H1 (cell line): ENCODE data around the gene HDAC10. TPM values are rescaled to one million over a fixed set of nuclear protein-coding genes. Genes with fewer than 3 reads are reported as not detected.

Source experiments
- CTCF ChIA-PET: fragments of 300-600 bp; sonication (Branson Sonifier 250); formaldehyde crosslinking; loops from one replicate; lab custom pipeline; 2021; ENCODE audit not compliant: partially characterized antibody; lab: Charles Lee
- POLR2A ChIA-PET: fragments of 300-600 bp; sonication (Branson Sonifier 250); formaldehyde crosslinking; loops from one replicate; lab custom pipeline; 2021; ENCODE audit warnings: inconsistent platforms; ENCODE audit not compliant: partially characterized antibody; lab: Charles Lee
- DNase-seq, 2 experiments: peaks; one replicate each; pipeline versions ENCODE4 v3.0.0 to v3.0.0-alpha.2; 2010 to 2022; ENCODE audit warnings: low spot score in 2 of 2, low read depth in 1 of 2, mixed read lengths in 1 of 2
- FAIRE-seq: peaks from 2 replicates; lab custom pipeline; 2011; peaks lifted over from hg19 to GRCh38; lab: Jason Lieb, UNC
- H2AFZ ChIP-seq: 2 replicates; pipeline ENCODE4 v1.8.1; 2012; ENCODE audit warnings: low read length, inconsistent platforms
- H2AK5ac ChIP-seq: 2 replicates; pipeline ENCODE4 v1.6.1; 2013; ENCODE audit warnings: low read depth, low read length
- H2BK120ac ChIP-seq: replicated peaks from 2 replicates; pipeline ENCODE3; 2013; ENCODE audit warnings: low read depth, low read length, inconsistent platforms
- H2BK12ac ChIP-seq: 2 replicates; pipeline ENCODE4 v1.6.1; 2013; ENCODE audit warnings: low read depth, low read length
- H2BK15ac ChIP-seq: 2 replicates; pipeline ENCODE4 v1.6.1; 2013; ENCODE audit warnings: low read length
- H2BK20ac ChIP-seq: 2 replicates; pipeline ENCODE4 v1.6.1; 2013; ENCODE audit warnings: low read length
- H2BK5ac ChIP-seq: 2 replicates; pipeline ENCODE4 v1.6.1; 2013; ENCODE audit warnings: low read depth, low read length
- H3K14ac ChIP-seq: 2 replicates; pipeline ENCODE4 v1.6.1; 2013; ENCODE audit warnings: inconsistent platforms; ENCODE audit not compliant: insufficient read length
- H3K18ac ChIP-seq: 2 replicates; pipeline ENCODE4 v1.6.1; 2013; ENCODE audit warnings: low read length; ENCODE audit errors: extremely low read depth
- H3K23ac ChIP-seq: 2 replicates; pipeline ENCODE4 v1.6.1; 2013; ENCODE audit warnings: inconsistent platforms; ENCODE audit not compliant: insufficient read length
- H3K23me2 ChIP-seq: 2 replicates; pipeline ENCODE4 v1.6.1; 2013; ENCODE audit warnings: low read depth, low read length
- H3K27ac ChIP-seq: 2 replicates; pipeline ENCODE4 v1.6.1; 2011; ENCODE audit warnings: low read depth, low read length, inconsistent platforms
- H3K27me3 ChIP-seq, 4 experiments: replicated peaks in 1 of 4; 1 replicate in 1 of 4; 2 replicates in 3 of 4; pipeline versions ENCODE4 v1.6.1 to v1.8.1; 2011 to 2013; ENCODE audit warnings: low read length in 3 of 4, mild to moderate bottlenecking in 3 of 4, inconsistent platforms in 2 of 4, mixed read lengths in 2 of 4, moderate library complexity in 1 of 4; ENCODE audit not compliant: control insufficient read depth in 3 of 4, insufficient read depth in 3 of 4; ENCODE audit errors: extremely low read depth in 1 of 4
- H3K36me3 ChIP-seq, 4 experiments: 2 replicates each; pipeline versions ENCODE4 v1.6.1 to v1.8.1; 2011 to 2013; ENCODE audit warnings: mild to moderate bottlenecking in 4 of 4, low read length in 3 of 4, moderate library complexity in 2 of 4, control low read depth in 1 of 4, inconsistent platforms in 1 of 4; ENCODE audit not compliant: insufficient read depth in 4 of 4, control insufficient read depth in 2 of 4
- H3K4ac ChIP-seq: replicated peaks from 2 replicates; pipeline ENCODE3; 2013; ENCODE audit warnings: low read length, low read depth, mixed read lengths, inconsistent platforms; ENCODE audit not compliant: insufficient read length
- H3K4me1 ChIP-seq, 4 experiments: replicated peaks in 1 of 4; 1 replicate in 1 of 4; 2 replicates in 3 of 4; pipeline versions ENCODE4 v1.6.1 to v1.8.1; 2011 to 2013; ENCODE audit warnings: low read length in 3 of 4, inconsistent platforms in 2 of 4, mixed read lengths in 1 of 4; ENCODE audit not compliant: insufficient read depth in 4 of 4, control insufficient read depth in 3 of 4
- H3K4me2 ChIP-seq, 2 experiments: 2 replicates each; pipeline versions ENCODE4 v1.6.1 to v1.8.1; 2011 to 2013; ENCODE audit warnings: low read depth in 2 of 2, low read length in 2 of 2, control low read depth in 1 of 2, inconsistent platforms in 1 of 2, mild to moderate bottlenecking in 1 of 2; ENCODE audit not compliant: insufficient read depth in 1 of 2
- H3K4me3 ChIP-seq, 4 experiments: fragments of 200-600, 300-600 bp in 1 of 4; sonication (generic), shearing (Covaris generic), sonication (Bioruptor Twin) in 1 of 4; 2 replicates each; pipeline versions ENCODE4 v1.5.1 to v1.8.1; 2011 to 2016; ENCODE audit warnings: low read length in 4 of 4, low read depth in 3 of 4, control low read depth in 2 of 4, inconsistent platforms in 2 of 4, mild to moderate bottlenecking in 2 of 4, mixed read lengths in 1 of 4, moderate library complexity in 1 of 4; ENCODE audit not compliant: insufficient read depth in 2 of 4; ENCODE audit errors: extremely low read depth in 1 of 4
- H3K56ac ChIP-seq: replicated peaks from 2 replicates; pipeline ENCODE3; 2013; ENCODE audit warnings: low read depth, mild to moderate bottlenecking, mixed read lengths, low read length, inconsistent platforms; ENCODE audit not compliant: insufficient read length
- H3K79me1 ChIP-seq: 2 replicates; pipeline ENCODE4 v1.6.1; 2013; ENCODE audit warnings: low read depth, low read length, control low read depth
- H3K79me2 ChIP-seq, 2 experiments: 2 replicates each; pipeline versions ENCODE4 v1.6.1 to v1.8.1; 2012 to 2013; ENCODE audit warnings: low read length in 2 of 2, mild to moderate bottlenecking in 2 of 2, inconsistent platforms in 1 of 2; ENCODE audit not compliant: insufficient read depth in 2 of 2, control insufficient read depth in 1 of 2
- H3K9ac ChIP-seq, 4 experiments: replicated peaks in 1 of 4; 1 replicate in 1 of 4; 2 replicates in 3 of 4; pipeline versions ENCODE4 v1.6.1 to v1.8.1; 2011 to 2013; ENCODE audit warnings: low read depth in 3 of 4, low read length in 3 of 4, control low read depth in 2 of 4, mild to moderate bottlenecking in 2 of 4, moderate library complexity in 2 of 4, inconsistent platforms in 1 of 4; ENCODE audit errors: extremely low read depth in 1 of 4
- H3K9me3 ChIP-seq, 2 experiments: 2 replicates each; pipeline versions ENCODE4 v1.6.1 to v1.8.1; 2012 to 2013; ENCODE audit warnings: mild to moderate bottlenecking in 2 of 2, moderate library complexity in 2 of 2, control low read depth in 1 of 2, inconsistent platforms in 1 of 2, low read depth in 1 of 2, low read length in 1 of 2, mixed read lengths in 1 of 2; ENCODE audit not compliant: insufficient read depth in 2 of 2
- H4K20me1 ChIP-seq, 2 experiments: replicated peaks in 1 of 2; 2 replicates each; pipeline versions ENCODE3 to v1.8.1; 2011 to 2013; ENCODE audit warnings: inconsistent platforms in 2 of 2, low read length in 2 of 2, mild to moderate bottlenecking in 1 of 2; ENCODE audit not compliant: insufficient read depth in 2 of 2, control insufficient read depth in 1 of 2
- H4K5ac ChIP-seq: 2 replicates; pipeline ENCODE4 v1.6.1; 2013; ENCODE audit warnings: low read length, low read depth, mixed read lengths, inconsistent platforms; ENCODE audit not compliant: insufficient read length
- H4K8ac ChIP-seq: 2 replicates; pipeline ENCODE4 v1.8.0; 2013; ENCODE audit warnings: mild to moderate bottlenecking, moderate library complexity, low read length, inconsistent platforms; ENCODE audit not compliant: insufficient read depth; ENCODE audit errors: extremely low read depth
- H4K91ac ChIP-seq: replicated peaks from 2 replicates; pipeline ENCODE3; 2013; ENCODE audit warnings: low read length, mixed read lengths, inconsistent platforms; ENCODE audit not compliant: insufficient read length
- CEBPB ChIP-seq: IDR thresholded peaks from 2 replicates; pipeline ENCODE4 v1.6.1; 2012; ENCODE audit warnings: low read depth, low read length
- WGBS, 2 experiments: shearing (Covaris generic) in 1 of 2; methylation state at CpG; one replicate each; pipeline versions ENCODE4 v1.1.6 to v1.1.7; 2013 to 2015; ENCODE audit warnings: low lambda C conversion rate in 2 of 2, mixed read lengths in 2 of 2, inconsistent platforms in 1 of 2, low coverage in 1 of 2, missing lambda C conversion rate in 1 of 2; ENCODE audit not compliant: insufficient replicate concordance in 2 of 2, insufficient coverage in 1 of 2, insufficient read length in 1 of 2; ENCODE audit errors: extremely low coverage in 1 of 2, missing lambda C conversion rate in 1 of 2; 5-methylcytosine and 5-hydroxymethylcytosine counted together
- polyA plus RNA-seq, 7 experiments: library from polyadenylated mRNA; depleted of rRNA in 3 of 7; stranded (reverse) in 5 of 7; unstranded in 2 of 7; fragments of >200 nt in 5 of 7; fragments of 200-250 nt in 2 of 7; gene quantifications; 1 replicate in 5 of 7; 2 replicates in 1 of 7; 4 replicates in 1 of 7; pipeline versions ENCODE4 v1.2.1 to v1.2.3, GENCODE V29; 2011 to 2013; ENCODE audit warnings: missing spikeins in 2 of 7, mixed read lengths in 2 of 7
- total RNA-seq: library from RNA; stranded (reverse); fragmentation: NEBNext Ultra II Directional; extraction: Animal tissue kit (Norgen Biotek cat#: 25700); gene quantifications from 2 replicates; pipeline ENCODE4 v1.2.1, GENCODE V29; 2021

The HDAC10 gene
- total and polyA plus RNA-seq, 2 of the 8 experiments (the other 6 are each of a cell fraction or from before 2014, with no cell fraction given): 11.2 to 26.4 TPM

DNA sequence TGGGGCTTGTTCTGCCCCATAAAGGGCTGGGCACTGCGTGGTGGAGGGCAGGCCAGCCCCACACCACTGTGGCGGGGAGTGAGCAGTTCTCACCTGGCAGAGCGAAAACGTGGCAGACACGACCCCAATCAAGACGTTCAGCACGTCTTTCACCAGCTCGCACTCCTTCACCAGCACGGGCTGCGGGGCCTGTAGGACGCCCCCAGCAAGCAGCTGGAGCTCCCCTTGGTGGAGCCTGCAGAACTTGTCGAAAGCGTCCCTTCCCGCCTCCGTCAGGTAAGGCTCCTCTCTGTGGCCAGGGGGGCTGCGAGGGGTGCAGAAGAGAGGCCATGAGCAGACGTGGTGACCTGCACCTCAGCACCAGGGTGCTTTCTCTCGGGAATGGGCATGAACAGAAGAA lies 17.8 kb downstream of the HDAC10 start:
- Histone ChIP-seq H2BK120ac (no peak overlapping the region), H3K36me3 (no peaks in the 10 kb centered on the region; a peak in 1 of 8 replicates), H3K4me1 (peaks cover 0 to 6% (median 1%) of the 10 kb centered on the region in 4 experiments; a peak in 4 of 7 replicates), H3K9ac (no peak overlapping the region), H2BK12ac (no peak overlapping the region), H3K27ac (no peak overlapping the region), H4K91ac (no peak overlapping the region), H3K23ac (no peak overlapping the region), H3K79me2 (peaks cover 0 to 18% of the 10 kb centered on the region in 2 experiments; a peak in 2 of 4 replicates), H3K4me2 (no peak overlapping the region), H2BK15ac (no peak overlapping the region), H3K18ac (no peak overlapping the region), H4K5ac (no peak overlapping the region), H3K4me3 (no peak overlapping the region), H4K20me1 (peaks cover 0 to 17% of the 10 kb centered on the region in 2 experiments), H3K4ac (no peak overlapping the region), H4K8ac (no peak overlapping the region), H3K9me3 (no peaks in the 10 kb centered on the region; a peak in 1 of 4 replicates), H3K27me3 (no peaks in the 10 kb centered on the region), H3K56ac (no peak overlapping the region), H2AK5ac (no peak overlapping the region), H3K79me1 (peaks cover 19% of the 10 kb centered on the region), H3K23me2 (0 out of 2 replicates have a peak, but pooled peaks cover 2% of the 10 kb centered on the region), H2BK5ac (no peak overlapping the region), H2AFZ (no peak overlapping the region), H2BK20ac (no peak overlapping the region), H3K14ac (no peak overlapping the region)
- POLR2A ChIA-PET: interaction anchor here (1.2 kb wide), 1 partner anchor 11 kb away, joined by 3 read pairs; the partner anchor contains the start of gene TUBGCP6
- DNase-seq: no peak
- WGBS, 2 experiments: 91% methylated on average over 18 of the region's 18 CpGs; no CpG with 5 or more reads in 1 of the 2 experiments
- CTCF ChIA-PET: interaction anchor here (1.0 to 2.3 kb wide), 5 partner anchors 8 to 233 kb away, joined by 3 to 6 read pairs (median 4); no protein-coding TSS in a partner anchor
- FAIRE-seq: no peak
- no peak for TF ChIP-seq CEBPB
